ENCODE data around the gene SIK3.

DNA sequence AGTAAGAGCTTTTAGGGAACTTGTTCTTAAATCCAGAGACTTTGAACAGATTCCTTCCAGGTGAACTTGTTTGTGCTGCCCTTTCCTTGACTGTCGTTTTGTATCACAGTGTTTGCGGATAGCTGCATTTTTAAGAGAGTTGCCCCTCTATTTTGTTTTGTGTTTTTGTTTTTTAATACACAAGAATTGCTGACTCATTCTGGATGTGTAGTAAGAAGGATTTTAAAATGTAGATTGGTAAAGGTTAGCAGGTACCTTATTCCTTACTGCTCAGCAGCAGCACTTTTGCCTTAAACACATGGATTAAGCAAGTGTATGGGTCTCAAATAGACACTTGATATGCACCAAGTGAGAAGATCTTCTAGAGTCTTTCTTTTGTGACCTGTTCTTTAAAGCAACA lies 297.6 kb downstream of the SIK3 start:
- TF ChIP-seq, protein P1, sequence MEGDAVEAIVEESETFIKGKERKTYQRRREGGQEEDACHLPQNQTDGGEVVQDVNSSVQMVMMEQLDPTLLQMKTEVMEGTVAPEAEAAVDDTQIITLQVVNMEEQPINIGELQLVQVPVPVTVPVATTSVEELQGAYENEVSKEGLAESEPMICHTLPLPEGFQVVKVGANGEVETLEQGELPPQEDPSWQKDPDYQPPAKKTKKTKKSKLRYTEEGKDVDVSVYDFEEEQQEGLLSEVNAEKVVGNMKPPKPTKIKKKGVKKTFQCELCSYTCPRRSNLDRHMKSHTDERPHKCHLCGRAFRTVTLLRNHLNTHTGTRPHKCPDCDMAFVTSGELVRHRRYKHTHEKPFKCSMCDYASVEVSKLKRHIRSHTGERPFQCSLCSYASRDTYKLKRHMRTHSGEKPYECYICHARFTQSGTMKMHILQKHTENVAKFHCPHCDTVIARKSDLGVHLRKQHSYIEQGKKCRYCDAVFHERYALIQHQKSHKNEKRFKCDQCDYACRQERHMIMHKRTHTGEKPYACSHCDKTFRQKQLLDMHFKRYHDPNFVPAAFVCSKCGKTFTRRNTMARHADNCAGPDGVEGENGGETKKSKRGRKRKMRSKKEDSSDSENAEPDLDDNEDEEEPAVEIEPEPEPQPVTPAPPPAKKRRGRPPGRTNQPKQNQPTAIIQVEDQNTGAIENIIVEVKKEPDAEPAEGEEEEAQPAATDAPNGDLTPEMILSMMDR (IDR thresholded peaks at IDR 0.05) = no peak
- TF ChIP-seq RAD21 (IDR thresholded peaks at IDR 0.05; ENCODE audit: low read length) = no peak
- no peak for TF ChIP-seq YY1 (IDR thresholded peaks at IDR 0.05; ENCODE audit: low read depth)
- no peak for TF ChIP-seq NFIC (IDR thresholded peaks at IDR 0.05; ENCODE audit: borderline replicate concordance)
- TF ChIP-seq, protein P2, sequence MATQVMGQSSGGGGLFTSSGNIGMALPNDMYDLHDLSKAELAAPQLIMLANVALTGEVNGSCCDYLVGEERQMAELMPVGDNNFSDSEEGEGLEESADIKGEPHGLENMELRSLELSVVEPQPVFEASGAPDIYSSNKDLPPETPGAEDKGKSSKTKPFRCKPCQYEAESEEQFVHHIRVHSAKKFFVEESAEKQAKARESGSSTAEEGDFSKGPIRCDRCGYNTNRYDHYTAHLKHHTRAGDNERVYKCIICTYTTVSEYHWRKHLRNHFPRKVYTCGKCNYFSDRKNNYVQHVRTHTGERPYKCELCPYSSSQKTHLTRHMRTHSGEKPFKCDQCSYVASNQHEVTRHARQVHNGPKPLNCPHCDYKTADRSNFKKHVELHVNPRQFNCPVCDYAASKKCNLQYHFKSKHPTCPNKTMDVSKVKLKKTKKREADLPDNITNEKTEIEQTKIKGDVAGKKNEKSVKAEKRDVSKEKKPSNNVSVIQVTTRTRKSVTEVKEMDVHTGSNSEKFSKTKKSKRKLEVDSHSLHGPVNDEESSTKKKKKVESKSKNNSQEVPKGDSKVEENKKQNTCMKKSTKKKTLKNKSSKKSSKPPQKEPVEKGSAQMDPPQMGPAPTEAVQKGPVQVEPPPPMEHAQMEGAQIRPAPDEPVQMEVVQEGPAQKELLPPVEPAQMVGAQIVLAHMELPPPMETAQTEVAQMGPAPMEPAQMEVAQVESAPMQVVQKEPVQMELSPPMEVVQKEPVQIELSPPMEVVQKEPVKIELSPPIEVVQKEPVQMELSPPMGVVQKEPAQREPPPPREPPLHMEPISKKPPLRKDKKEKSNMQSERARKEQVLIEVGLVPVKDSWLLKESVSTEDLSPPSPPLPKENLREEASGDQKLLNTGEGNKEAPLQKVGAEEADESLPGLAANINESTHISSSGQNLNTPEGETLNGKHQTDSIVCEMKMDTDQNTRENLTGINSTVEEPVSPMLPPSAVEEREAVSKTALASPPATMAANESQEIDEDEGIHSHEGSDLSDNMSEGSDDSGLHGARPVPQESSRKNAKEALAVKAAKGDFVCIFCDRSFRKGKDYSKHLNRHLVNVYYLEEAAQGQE (IDR thresholded peaks at IDR 0.05; ENCODE audit: low read depth, low read length) = no peak
- no peak for TF ChIP-seq IRF3 (IDR thresholded peaks at IDR 0.05; ENCODE audit: low read depth, low read length)
- TF ChIP-seq MXI1 (IDR thresholded peaks at IDR 0.05; ENCODE audit: low read depth, low read length) = no peak
- TF ChIP-seq, protein P3, sequence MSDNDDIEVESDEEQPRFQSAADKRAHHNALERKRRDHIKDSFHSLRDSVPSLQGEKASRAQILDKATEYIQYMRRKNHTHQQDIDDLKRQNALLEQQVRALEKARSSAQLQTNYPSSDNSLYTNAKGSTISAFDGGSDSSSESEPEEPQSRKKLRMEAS (IDR thresholded peaks at IDR 0.05; ENCODE audit: low read depth) = no peak
- no peak for TF ChIP-seq TAF1 (IDR thresholded peaks at IDR 0.05; ENCODE audit: borderline replicate concordance, low read depth, low read length)
